Measurements from ENCODE around the gene SUSD1. TPM values are rescaled to one million over a fixed set of nuclear protein-coding genes. Genes with fewer than 3 reads are reported as not detected.

SUSD1 gene
- total and polyA plus RNA-seq, 2 donors (not counting 3 experiments of a cell fraction or from before 2014, with no cell fraction given) = 33.1 to 37.8 TPM

GRCh38 chr9:112041199-112041535 is 133.9 kb downstream of the SUSD1 start:
- H2AFZ ChIP-seq (ENCODE audit: low read depth, low read length) = no peak overlapping the region
- no peak overlapping the region for H3K4me2 ChIP-seq (ENCODE audit: insufficient read depth, low read length)
- no peak for FAIRE-seq
- no peak overlapping the region for H3K9ac ChIP-seq (replicated peaks; ENCODE audit: extremely low read depth, insufficient read depth, low read length)
- TF ChIP-seq CTCF (IDR thresholded peaks at IDR 0.05; ENCODE audit: extremely low read depth in 1 of 2, insufficient read depth in 1 of 2, low read depth in 1 of 2, low read length in 2 of 2) (no peak), JUN (IDR thresholded peaks at IDR 0.05; ENCODE audit: borderline replicate concordance, insufficient read depth, insufficient read length, low read depth) (no peak), MYC (IDR thresholded peaks at IDR 0.05; ENCODE audit: low read depth, low read length) (no peak), FOS (IDR thresholded peaks at IDR 0.05; ENCODE audit: borderline replicate concordance, insufficient read depth, low read length) (no peak), EZH2 (IDR thresholded peaks at IDR 0.05; ENCODE audit: borderline replicate concordance, low read depth, low read length, severe bottlenecking) (no peak), GATA2 (IDR thresholded peaks at IDR 0.05; ENCODE audit: insufficient read depth, insufficient read length, low read depth, low read length) (no peak), POLR2A (IDR thresholded peaks at IDR 0.05; ENCODE audit: low read depth, low read length) (no peak), POLR2AphosphoS5 (IDR thresholded peaks at IDR 0.05; ENCODE audit: insufficient read depth, low read depth, low read length) (no peak)
- TF ChIP-seq, protein P1, sequence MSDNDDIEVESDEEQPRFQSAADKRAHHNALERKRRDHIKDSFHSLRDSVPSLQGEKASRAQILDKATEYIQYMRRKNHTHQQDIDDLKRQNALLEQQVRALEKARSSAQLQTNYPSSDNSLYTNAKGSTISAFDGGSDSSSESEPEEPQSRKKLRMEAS (IDR thresholded peaks at IDR 0.05; ENCODE audit: insufficient read depth, insufficient read length) = no peak
- H4K20me1 ChIP-seq (replicated peaks; ENCODE audit: control insufficient read depth, extremely low read depth, insufficient read depth, low read length) = no peaks in the 10 kb centered on the region
- H3K4me3 ChIP-seq (replicated peaks in 1 of 3; ENCODE audit: insufficient read depth in 1 of 3, low read depth in 1 of 3, low read length in 3 of 3) = no peak overlapping the region
- no peak for DNase-seq (ENCODE audit: low read depth, low spot score)
- dilution Hi-C loops (cut with MboI; ENCODE audit: extremely low pct_ligation_motif_present, low sequenced_read_pairs) = no loop called here
- ChIA-PET POLR2A (no interaction called here), CTCF (interaction anchor here (1.3 to 1.7 kb wide), 4 partner anchors 11 to 145 kb away, joined by 3 to 8 read pairs (median 4); partner anchors contain the start of gene UGCG)
- TSS peak; percentile 59 for BruUV-seq (replicated peaks)
- peaks cover 24% of the 10 kb centered on the region for H3K4me1 ChIP-seq (ENCODE audit: control insufficient read depth, extremely low read depth, insufficient read depth, low read length)
- no peaks in the 10 kb centered on the region for H3K79me2 ChIP-seq (ENCODE audit: control insufficient read depth, insufficient read depth, low read length)
- no peaks in the 10 kb centered on the region for H3K9me3 ChIP-seq (replicated peaks; ENCODE audit: control insufficient read depth, insufficient read depth, low read length)
- no peaks in the 10 kb centered on the region for H3K36me3 ChIP-seq (ENCODE audit: control insufficient read depth in 2 of 2, extremely low read depth in 1 of 2, insufficient read depth in 2 of 2, low read length in 2 of 2)
- no peaks in the 10 kb centered on the region for H3K9me1 ChIP-seq (replicated peaks; ENCODE audit: control insufficient read depth, extremely low read depth, insufficient read depth, low read length)
- intact Hi-C loops (cut with micrococcal nuclease) = loop anchor here (1.0 kb wide), 4 partner anchors 11 to 83 kb away; no protein-coding TSS in a partner anchor
- H3K27me3 ChIP-seq (ENCODE audit: control insufficient read depth in 2 of 2, insufficient read depth in 2 of 2, low read length in 2 of 2) = no peaks in the 10 kb centered on the region
- H3K27ac ChIP-seq (ENCODE audit: insufficient read depth, low read depth, low read length) = peak overlapping the region; percentile 83

Measured in endothelial cell of umbilical vein (primary cell).